HL-60 (cell line): ENCODE measurements around the gene LUZP2.

Experiments used
- DNase-seq, 2 experiments: peaks; one replicate each; pipeline ENCODE4 v3.0.0-alpha.2; 2010 to 2020; ENCODE audit warnings: low read depth in 1 of 2, low spot score in 1 of 2
- H3K27ac ChIP-seq: fragments of 250-450 bp; sonication (Bioruptor Pico); replicated peaks from 2 replicates; pipeline ENCODE4 v1.5.1; 2020; ENCODE audit warnings: mild to moderate bottlenecking, moderate library complexity
- H3K27me3 ChIP-seq: fragments of 250-450 bp; sonication (Bioruptor Pico); 2 replicates; pipeline ENCODE4 v1.5.1; 2021; ENCODE audit warnings: mild to moderate bottlenecking, moderate library complexity; ENCODE audit not compliant: insufficient read depth, poor library complexity, severe bottlenecking
- H3K4me3 ChIP-seq: replicated peaks from 2 replicates; pipeline ENCODE4 v1.5.1; 2011; ENCODE audit warnings: mild to moderate bottlenecking, control low read depth, low read length; ENCODE audit not compliant: insufficient read depth
- GABPA ChIP-seq: IDR thresholded peaks from 2 replicates; pipeline ENCODE4 v1.6.1; 2012; ENCODE audit warnings: low read depth
- POLR2AphosphoS5 ChIP-seq: IDR thresholded peaks from 2 replicates; pipeline ENCODE4 v1.6.1; 2012; ENCODE audit warnings: low read depth
- SPI1 ChIP-seq: IDR thresholded peaks from 2 replicates; pipeline ENCODE4 v1.6.1; 2012; ENCODE audit warnings: low read depth, mild to moderate bottlenecking, borderline replicate concordance
- TF ChIP-seq, protein P1 (sequence below): IDR thresholded peaks from 2 replicates; pipeline ENCODE4 v1.6.1; 2012; ENCODE audit warnings: low read depth; ENCODE audit not compliant: insufficient replicate concordance
- TF ChIP-seq, protein P2 (sequence below): IDR thresholded peaks from one replicate; pipeline ENCODE4 v1.5.1; 2011; ENCODE audit warnings: low read length, control low read depth, inconsistent platforms; ENCODE audit not compliant: insufficient read depth

The LUZP2 gene

DNA sequence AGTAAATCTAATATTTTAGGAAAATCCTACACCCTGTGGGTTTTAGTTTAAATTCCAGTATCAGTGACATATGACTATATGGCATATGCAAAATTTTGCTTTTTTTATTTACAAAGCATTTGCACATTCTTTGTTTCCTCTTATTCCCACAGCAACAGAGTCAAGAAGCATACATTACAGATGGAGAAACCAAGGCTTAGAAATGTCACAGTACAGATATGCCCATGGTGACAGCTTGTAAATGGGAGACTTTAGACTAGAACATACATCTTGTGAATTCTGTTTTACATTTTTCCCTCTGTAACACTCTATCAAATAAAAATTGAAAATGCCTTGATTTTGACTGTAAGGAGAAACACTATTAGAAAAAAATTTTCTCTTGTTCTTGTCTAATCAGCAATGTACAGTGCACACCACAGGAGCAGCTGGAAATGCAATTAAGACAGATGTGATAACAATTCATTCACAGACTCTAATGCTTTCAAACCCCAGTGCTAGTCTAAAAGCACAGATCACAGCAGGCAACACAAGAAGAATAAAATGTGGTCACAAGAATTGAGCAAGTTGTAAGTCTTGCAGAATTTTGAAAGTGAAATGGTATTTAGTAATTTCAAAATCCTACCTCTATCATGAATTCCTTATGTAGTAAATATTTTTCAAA lies 375.9 kb downstream of the LUZP2 start:
- Histone ChIP-seq H3K27ac (no peak overlapping the region), H3K27me3 (no peaks in the 10 kb centered on the region), H3K4me3 (no peak overlapping the region)
- no peak for TF ChIP-seq POLR2AphosphoS5
- TF ChIP-seq GABPA: no peak
- TF ChIP-seq, protein P1, sequence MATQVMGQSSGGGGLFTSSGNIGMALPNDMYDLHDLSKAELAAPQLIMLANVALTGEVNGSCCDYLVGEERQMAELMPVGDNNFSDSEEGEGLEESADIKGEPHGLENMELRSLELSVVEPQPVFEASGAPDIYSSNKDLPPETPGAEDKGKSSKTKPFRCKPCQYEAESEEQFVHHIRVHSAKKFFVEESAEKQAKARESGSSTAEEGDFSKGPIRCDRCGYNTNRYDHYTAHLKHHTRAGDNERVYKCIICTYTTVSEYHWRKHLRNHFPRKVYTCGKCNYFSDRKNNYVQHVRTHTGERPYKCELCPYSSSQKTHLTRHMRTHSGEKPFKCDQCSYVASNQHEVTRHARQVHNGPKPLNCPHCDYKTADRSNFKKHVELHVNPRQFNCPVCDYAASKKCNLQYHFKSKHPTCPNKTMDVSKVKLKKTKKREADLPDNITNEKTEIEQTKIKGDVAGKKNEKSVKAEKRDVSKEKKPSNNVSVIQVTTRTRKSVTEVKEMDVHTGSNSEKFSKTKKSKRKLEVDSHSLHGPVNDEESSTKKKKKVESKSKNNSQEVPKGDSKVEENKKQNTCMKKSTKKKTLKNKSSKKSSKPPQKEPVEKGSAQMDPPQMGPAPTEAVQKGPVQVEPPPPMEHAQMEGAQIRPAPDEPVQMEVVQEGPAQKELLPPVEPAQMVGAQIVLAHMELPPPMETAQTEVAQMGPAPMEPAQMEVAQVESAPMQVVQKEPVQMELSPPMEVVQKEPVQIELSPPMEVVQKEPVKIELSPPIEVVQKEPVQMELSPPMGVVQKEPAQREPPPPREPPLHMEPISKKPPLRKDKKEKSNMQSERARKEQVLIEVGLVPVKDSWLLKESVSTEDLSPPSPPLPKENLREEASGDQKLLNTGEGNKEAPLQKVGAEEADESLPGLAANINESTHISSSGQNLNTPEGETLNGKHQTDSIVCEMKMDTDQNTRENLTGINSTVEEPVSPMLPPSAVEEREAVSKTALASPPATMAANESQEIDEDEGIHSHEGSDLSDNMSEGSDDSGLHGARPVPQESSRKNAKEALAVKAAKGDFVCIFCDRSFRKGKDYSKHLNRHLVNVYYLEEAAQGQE: no peak
- no peak for TF ChIP-seq SPI1
- TF ChIP-seq, protein P2, sequence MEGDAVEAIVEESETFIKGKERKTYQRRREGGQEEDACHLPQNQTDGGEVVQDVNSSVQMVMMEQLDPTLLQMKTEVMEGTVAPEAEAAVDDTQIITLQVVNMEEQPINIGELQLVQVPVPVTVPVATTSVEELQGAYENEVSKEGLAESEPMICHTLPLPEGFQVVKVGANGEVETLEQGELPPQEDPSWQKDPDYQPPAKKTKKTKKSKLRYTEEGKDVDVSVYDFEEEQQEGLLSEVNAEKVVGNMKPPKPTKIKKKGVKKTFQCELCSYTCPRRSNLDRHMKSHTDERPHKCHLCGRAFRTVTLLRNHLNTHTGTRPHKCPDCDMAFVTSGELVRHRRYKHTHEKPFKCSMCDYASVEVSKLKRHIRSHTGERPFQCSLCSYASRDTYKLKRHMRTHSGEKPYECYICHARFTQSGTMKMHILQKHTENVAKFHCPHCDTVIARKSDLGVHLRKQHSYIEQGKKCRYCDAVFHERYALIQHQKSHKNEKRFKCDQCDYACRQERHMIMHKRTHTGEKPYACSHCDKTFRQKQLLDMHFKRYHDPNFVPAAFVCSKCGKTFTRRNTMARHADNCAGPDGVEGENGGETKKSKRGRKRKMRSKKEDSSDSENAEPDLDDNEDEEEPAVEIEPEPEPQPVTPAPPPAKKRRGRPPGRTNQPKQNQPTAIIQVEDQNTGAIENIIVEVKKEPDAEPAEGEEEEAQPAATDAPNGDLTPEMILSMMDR: no peak
- no peak for DNase-seq

DNA sequence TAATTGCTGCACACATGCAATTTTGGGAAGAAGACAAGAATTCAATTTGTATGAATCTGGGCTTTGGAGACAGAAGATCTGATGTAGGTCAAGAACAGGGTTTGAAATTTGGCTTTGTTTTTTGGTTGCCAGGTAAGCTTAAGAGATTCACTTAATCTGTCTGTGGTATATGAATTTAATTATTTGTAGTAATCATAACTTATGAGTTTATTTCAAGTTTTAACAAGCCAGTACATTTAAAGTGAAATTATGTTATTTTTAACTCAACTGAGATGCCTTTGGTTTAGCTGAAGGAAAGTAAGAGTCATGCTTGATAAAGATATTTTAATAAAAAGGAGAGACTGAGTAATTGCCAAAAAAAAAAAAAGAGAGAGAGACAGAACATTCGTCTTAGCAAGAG lies 384.1 kb downstream of the LUZP2 start:
- DNase-seq: no peak
- TF ChIP-seq, protein P2: no peak
- no peak for TF ChIP-seq POLR2AphosphoS5
- TF ChIP-seq SPI1: no peak
- TF ChIP-seq GABPA: no peak
- TF ChIP-seq, protein P1: no peak
- Histone ChIP-seq H3K27me3 (no peaks in the 10 kb centered on the region), H3K4me3 (no peak overlapping the region), H3K27ac (no peak overlapping the region)

DNA sequence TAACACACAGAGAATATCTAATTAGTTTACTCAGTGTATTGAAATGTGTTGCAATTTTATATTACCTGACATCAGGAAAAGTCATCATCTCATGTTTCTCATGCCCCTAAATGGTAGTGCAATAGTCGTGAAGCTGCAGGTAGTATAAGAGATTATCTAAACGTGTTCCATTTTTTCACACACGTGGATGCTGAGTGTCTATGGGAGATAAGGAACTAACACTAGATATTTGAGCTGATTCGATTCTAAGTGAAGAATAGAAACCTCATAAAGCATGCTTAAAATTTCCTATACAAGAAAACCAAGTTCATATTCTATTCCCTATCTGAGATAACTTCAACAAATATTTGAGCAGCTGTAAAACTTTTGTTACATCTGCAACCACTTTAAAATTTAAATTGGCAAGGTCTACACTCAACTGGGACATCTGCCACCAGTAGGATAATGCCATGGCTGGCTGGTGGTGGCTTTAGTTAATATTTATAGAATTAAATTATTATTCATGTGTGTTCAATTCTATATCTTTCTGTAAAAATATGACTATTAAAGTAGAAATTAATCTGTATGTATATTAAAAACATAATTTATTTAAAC lies 388.8 kb downstream of the LUZP2 start:
- Histone ChIP-seq H3K27me3 (no peaks in the 10 kb centered on the region), H3K27ac (no peak overlapping the region), H3K4me3 (no peak overlapping the region)
- TF ChIP-seq, protein P2: no peak
- TF ChIP-seq POLR2AphosphoS5: no peak
- TF ChIP-seq SPI1: no peak
- TF ChIP-seq, protein P1: no peak
- TF ChIP-seq GABPA: no peak
- DNase-seq: no peak
